Prostate gland (tissue), 2 donors: ENCODE data around the gene EMP2. TPM values are rescaled to one million over a fixed set of nuclear protein-coding genes. Genes with fewer than 3 reads are reported as not detected.

Source experiments
- DNase-seq: peaks from one replicate; pipeline ENCODE4 v3.0.0-alpha.2; 2019; ENCODE audit warnings: low spot score
- H3K27ac ChIP-seq, 2 donors: fragments of 200-600 bp; sonication (generic); 2 replicates each; pipeline ENCODE4 v1.5.1; 2017 to 2019
- H3K27me3 ChIP-seq: fragments of 200-600 bp; sonication (generic); replicated peaks from 2 replicates; pipeline ENCODE4 v1.5.1; 2019; ENCODE audit not compliant: insufficient read depth
- H3K36me3 ChIP-seq, 2 donors: fragments of 200-600 bp; sonication (generic); 1 replicate in 1 of 2; 2 replicates in 1 of 2; pipeline versions ENCODE4 v1.5.1 to v1.8.1; 2017 to 2019
- H3K4me1 ChIP-seq: fragments of 200-600 bp; sonication (generic); replicated peaks from 2 replicates; pipeline ENCODE4 v1.5.1; 2019
- H3K4me3 ChIP-seq, 2 donors: fragments of 200-600 bp; sonication (generic); 2 replicates each; pipeline ENCODE4 v1.5.1; 2017 to 2019
- H3K9me3 ChIP-seq: fragments of 200-600 bp; sonication (generic); 2 replicates; pipeline ENCODE4 v1.5.1; 2017
- CTCF ChIP-seq, 4 experiments: fragments of 200-600 bp in 2 of 4; fragments of 450-650 bp in 2 of 4; sonication (generic) in 2 of 4; IDR thresholded peaks; 1 replicate in 3 of 4; 2 replicates in 1 of 4; pipeline ENCODE4 v1.5.1; 2016 to 2019; ENCODE audit warnings: antibody characterized with exemption in 4 of 4, mild to moderate bottlenecking in 2 of 4, moderate library complexity in 2 of 4
- POLR2A ChIP-seq: fragments of 450-650 bp; IDR thresholded peaks from one replicate; pipeline ENCODE4 v1.6.1; 2016; ENCODE audit warnings: antibody characterized with exemption, mild to moderate bottlenecking
- POLR2AphosphoS5 ChIP-seq: sonication (generic); formaldehyde crosslinking; IDR thresholded peaks from one replicate; pipeline ENCODE4 v1.6.1; 2017; ENCODE audit warnings: antibody characterized with exemption
- WGBS: methylation state at CpG from one replicate; pipeline ENCODE4 v1.1.5; 2018; 5-methylcytosine and 5-hydroxymethylcytosine counted together
- intact Hi-C: fragments of 100-400 bp; cut with DNase I; formaldehyde crosslinking; loops from one replicate; pipeline ENCODE4 v1.14.2; 2022
- total RNA-seq, 2 donors: library from RNA; depleted of rRNA; stranded (reverse); fragments of >200 nt; gene quantifications; one replicate each; pipeline ENCODE4 v1.1.0, GENCODE V29; 2016

Gene EMP2
- total RNA-seq, 2 donors from 2014 or later, result 40.8 to 87.2 TPM

GRCh38 chr16:10575506-10576130 lies 4.8 kb downstream of the EMP2 start:
- H3K4me1 ChIP-seq, result peaks cover 16% of the 10 kb centered on the region

GRCh38 chr16:10572611-10573010 lies 7.8 kb downstream of the EMP2 start:
- Histone ChIP-seq H3K27me3 (no peaks in the 10 kb centered on the region), H3K9me3 (no peaks in the 10 kb centered on the region), H3K4me3 (no peak overlapping the region), H3K36me3 (no peaks in the 10 kb centered on the region), H3K27ac (no peak overlapping the region), H3K4me1 (peaks cover 11% of the 10 kb centered on the region)
- TF ChIP-seq POLR2A (no peak), CTCF (IDR thresholded peaks at IDR 0.05) (no peak), POLR2AphosphoS5 (no peak)
- WGBS, result 81% methylated on average over 3 of the region's 3 CpGs
- DNase-seq, result no peak
- intact Hi-C loops, result no loop called here

More at GRCh38 chr16:10575506-10576130, 4.8 kb downstream of the EMP2 start:
- 67% methylated on average over 4 of the region's 4 CpGs for WGBS
- no peaks in the 10 kb centered on the region for H3K9me3 ChIP-seq
- no peak for TF ChIP-seq POLR2A
- no peak for TF ChIP-seq POLR2AphosphoS5
- TF ChIP-seq CTCF (IDR thresholded peaks at IDR 0.05), result no peak
- H3K27ac ChIP-seq, result no peak overlapping the region
- H3K4me3 ChIP-seq, result no peak overlapping the region
- H3K36me3 ChIP-seq, result no peaks in the 10 kb centered on the region
- H3K27me3 ChIP-seq, result no peaks in the 10 kb centered on the region
- intact Hi-C loops, result no loop called here
- DNase-seq, result no peak

- Histone ChIP-seq H3K27ac (no peak overlapping the region), H3K27me3 (no peaks in the 10 kb centered on the region), H3K36me3 (no peaks in the 10 kb centered on the region), H3K4me1 (no peaks in the 10 kb centered on the region), H3K9me3 (no peaks in the 10 kb centered on the region), H3K4me3 (no peak overlapping the region)
- whole genome bisulfite sequencing, result 70% methylated on average over 5 of the region's 5 CpGs
- TF ChIP-seq CTCF (IDR thresholded peaks at IDR 0.05) (no peak), POLR2AphosphoS5 (no peak), POLR2A (no peak)
- intact Hi-C loops, result no loop called here
- DNase-seq, result no peak
These were observed 9.0 kb downstream of the EMP2 start for GRCh38 chr16:10571354-10571753.

GRCh38 chr16:10569621-10570020 lies 10.8 kb downstream of the EMP2 start:
- 84% methylated on average over 8 of the region's 8 CpGs for WGBS
- no peak for DNase-seq
- Histone ChIP-seq H3K36me3 (no peaks in the 10 kb centered on the region), H3K27me3 (no peaks in the 10 kb centered on the region), H3K4me3 (no peak overlapping the region), H3K9me3 (no peaks in the 10 kb centered on the region), H3K4me1 (no peaks in the 10 kb centered on the region), H3K27ac (no peak overlapping the region)
- TF ChIP-seq POLR2AphosphoS5 (no peak), POLR2A (no peak), CTCF (IDR thresholded peaks at IDR 0.05) (no peak)
- intact Hi-C loops, result no loop called here

- intact Hi-C loops, result no loop called here
- 81% methylated on average over 6 of the region's 6 CpGs for whole genome bisulfite sequencing
- H3K27me3 ChIP-seq, result no peaks in the 10 kb centered on the region
- no peaks in the 10 kb centered on the region for H3K9me3 ChIP-seq
- H3K4me1 ChIP-seq, result no peaks in the 10 kb centered on the region
- no peak for DNase-seq
- no peaks in the 10 kb centered on the region for H3K36me3 ChIP-seq
- H3K27ac ChIP-seq, result no peak overlapping the region
- H3K4me3 ChIP-seq, result no peak overlapping the region
- no peak for TF ChIP-seq POLR2AphosphoS5
- no peak for TF ChIP-seq POLR2A
- no peak for TF ChIP-seq CTCF (IDR thresholded peaks at IDR 0.05)
These were observed 13.8 kb downstream of the EMP2 start for GRCh38 chr16:10566613-10567012.
